Measurements from ENCODE around the gene USP22. TPM values are rescaled to one million over a fixed set of nuclear protein-coding genes. Genes with fewer than 3 reads are reported as not detected.

USP22 gene
- total RNA-seq, 1 donor from 2014 or later: 181 TPM

DNA sequence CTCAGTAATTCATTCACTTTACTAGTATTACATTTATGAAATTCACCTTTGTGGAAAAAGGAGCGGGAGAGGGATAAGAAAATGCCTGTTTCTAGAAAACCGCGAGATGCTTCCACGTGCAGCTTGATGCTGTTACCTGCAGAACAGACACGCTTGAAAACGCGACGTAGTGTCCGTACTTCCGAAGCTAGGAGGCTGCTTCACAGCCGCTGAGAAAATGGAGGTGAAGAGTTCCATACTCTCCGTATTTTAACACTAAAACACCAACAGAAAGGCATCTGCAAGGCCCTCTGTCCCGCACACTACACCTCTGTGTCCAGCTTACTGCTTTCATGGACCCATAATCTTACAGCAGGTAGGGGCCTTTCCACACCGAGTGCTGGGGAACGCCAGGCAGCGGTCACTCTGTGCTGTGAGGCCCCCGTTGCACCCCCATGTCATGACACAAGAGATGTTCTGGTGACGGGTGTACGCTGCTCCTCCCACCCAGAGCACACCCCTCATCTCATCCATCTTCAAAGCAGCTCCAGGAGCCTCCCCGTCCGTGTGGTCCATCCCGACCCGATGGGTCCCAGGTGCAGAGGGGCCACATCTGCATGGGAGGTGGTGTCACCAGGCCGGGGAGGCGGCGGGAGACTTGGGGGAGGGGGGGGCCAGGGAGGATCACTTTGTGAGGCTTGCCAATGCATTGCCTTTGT is 40.4 kb downstream of the USP22 start:
- no peak for DNase-seq (ENCODE audit: low read depth in 2 of 2)

- DNase-seq (ENCODE audit: low read depth in 2 of 2): no peak
These were observed 41.0 kb downstream of the USP22 start for GRCh38 chr17:21001813-21002221.

GRCh38 chr17:21001111-21001812 is 41.5 kb downstream of the USP22 start:
- DNase-seq (ENCODE audit: low read depth in 2 of 2): no peak

DNA sequence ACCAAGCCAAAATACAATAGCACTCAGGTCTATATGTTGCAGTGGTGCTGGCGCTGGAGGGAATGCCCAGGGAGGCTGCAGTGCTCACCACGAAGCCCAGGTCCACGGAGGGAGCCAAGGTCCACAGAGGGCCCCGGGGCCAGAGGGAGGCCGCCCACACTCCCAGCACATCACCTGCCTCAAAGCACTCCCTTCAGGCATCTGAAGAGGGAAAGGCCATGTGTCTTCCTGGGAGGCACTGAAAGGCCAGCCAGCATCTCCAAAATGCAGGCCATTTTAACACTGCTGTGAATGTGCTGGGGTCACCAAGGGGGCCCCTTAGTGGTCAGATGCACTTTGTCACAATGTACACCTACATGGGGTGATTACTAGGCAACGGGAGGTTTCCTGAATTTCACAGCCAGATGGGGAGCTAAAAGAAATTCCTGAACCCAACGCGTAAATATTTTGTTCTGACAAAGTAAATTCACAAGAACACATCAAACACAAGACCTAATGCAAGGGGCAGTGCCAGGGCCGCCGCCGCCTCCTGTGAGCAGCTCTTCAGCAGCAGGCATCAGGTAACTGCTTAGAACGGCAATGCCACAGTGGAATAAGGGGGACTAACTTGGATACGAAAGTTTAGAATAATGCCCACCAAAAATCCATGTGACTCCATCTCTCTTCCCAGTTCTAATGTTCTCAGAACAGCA is 42.8 kb downstream of the USP22 start:
- no peak for DNase-seq (ENCODE audit: low read depth in 2 of 2)

DNA sequence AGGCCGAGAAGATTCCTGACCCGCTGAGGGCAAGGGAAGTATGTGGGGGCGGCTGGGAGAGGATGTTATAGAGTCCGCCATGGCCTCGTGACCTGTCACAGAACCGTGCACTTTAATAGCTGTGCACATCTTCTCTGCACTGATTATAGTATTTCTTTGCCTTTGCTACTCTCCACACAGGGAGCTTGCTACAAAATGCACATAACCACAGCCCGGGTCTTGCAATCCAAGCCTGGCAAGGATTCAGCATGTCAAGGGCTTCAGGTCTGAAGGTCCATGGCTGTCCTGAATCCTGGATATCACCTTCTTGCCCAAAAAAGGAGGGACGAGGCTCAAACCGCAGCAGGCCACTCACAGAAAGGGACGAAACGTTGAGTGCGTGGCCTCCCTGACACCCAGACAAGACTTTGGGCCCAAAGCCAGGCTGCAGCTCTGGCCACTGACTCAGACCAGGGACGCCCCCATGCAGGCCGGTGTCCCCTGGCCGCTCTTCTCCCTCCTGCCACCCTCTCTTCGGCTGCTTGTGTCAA is 43.7 kb downstream of the USP22 start:
- DNase-seq (ENCODE audit: low read depth in 2 of 2): no peak

- no peak for DNase-seq (ENCODE audit: low read depth in 2 of 2)
These were observed 44.2 kb downstream of the USP22 start for GRCh38 chr17:20998571-20999043.

DNA sequence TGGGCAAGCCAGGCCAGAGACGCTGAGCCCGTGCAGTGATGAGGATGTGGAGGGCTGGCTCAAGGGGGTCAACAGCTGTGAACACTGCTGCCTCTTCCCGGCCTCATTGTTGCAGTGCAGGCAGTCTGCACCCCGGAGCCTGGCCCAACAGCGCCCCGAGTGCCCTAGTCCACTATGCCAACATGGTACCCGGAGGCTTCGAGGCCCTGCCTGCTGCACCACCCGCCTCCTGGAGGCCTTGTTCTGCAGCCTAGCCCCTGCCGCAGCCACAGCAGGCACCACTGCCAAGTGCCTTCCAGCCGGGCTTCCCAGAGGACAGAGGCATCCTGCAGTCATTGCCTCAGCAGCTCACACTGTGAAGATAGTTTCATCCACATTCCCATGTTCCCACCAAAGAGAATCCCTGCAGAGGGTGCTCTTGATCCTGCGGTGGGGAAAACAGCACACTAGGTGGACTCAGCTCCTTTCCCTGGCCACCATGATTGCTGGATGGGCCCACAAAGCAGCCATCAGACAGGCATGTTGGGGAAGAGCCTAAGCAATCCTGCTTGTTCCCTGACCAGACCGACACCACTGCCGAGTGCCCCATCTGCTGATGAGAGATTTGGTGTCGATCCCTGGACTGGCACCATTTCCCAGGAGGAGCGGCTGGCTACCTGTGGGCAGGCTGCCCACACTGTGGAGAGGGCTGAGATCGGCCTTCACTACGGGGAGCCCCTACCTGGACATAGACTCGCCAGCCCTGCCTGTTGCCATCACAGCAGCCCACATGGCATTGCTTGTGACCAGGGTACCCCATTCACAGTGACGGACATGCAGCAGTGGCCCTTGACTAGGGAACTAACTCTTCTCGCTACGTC is 44.9 kb downstream of the USP22 start:
- no peak for DNase-seq (ENCODE audit: low read depth in 2 of 2)

DNA sequence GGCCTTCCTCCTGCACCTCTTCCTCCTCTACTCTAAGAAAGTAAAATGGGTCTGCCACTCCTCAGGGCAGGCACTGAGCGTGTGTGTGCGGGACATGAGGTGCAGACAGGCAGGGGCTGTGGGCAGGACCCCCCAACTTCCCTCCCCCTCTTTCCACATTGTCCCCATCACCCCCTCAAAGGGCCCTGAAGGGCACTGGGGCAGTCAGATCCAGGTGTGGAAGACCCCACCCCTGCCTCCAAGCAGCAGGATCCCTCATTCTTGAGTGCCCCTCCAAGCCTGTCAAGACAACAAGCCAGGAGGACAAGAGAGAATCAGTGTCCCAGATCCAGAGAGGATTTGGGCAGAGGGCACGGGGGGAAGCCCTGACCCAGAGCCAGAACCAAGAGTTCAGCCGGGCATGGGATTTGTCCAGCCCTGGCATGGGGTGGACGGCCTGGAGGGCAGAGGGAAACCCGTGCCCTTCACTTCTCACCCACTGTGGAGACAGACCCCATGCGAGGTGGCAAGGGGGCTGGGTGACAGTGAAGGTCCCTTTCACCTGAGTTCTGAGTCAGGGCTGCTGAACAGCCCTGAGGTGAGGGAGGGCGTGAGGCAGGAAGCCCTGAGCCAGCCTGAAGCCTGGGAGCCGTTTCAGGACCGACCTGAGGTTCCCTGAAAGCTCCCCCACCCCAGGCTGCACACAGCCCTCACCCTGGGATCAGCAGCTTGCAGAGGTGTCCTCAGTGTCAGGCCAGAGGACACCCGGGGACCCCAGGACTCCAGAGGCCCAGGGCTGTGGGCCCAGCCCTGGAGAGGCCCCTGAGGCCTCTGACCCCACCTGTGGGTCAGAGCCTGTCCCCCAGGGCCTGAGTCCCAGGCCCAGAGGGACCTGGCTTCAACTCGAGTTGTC is 45.8 kb downstream of the USP22 start:
- DNase-seq (ENCODE audit: low read depth in 2 of 2): no peak

- DNase-seq (ENCODE audit: low read depth in 2 of 2): no peak
These were observed 46.7 kb downstream of the USP22 start for GRCh38 chr17:20995873-20996723.

GRCh38 chr17:20995164-20995872 is 47.5 kb downstream of the USP22 start:
- DNase-seq (ENCODE audit: low read depth in 2 of 2): no peak

DNA sequence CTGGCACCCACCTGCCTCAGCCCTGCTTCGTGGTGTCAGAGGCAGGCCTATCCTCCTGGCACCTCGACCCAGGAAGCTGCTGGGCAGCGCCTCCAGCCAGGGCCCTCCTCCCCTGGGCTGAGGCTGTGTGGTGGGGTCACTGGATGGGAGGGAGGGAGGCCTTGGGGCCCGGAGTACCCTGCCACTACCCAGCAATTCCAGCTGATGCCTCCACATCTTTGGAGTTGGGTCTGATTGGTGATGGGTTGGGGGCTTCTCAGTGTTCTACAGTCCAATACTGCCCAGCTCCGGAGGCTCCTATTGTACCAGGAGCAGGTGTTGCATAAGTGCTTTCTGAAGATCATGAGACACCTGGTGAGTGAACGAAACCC is 48.0 kb downstream of the USP22 start:
- no peak for DNase-seq (ENCODE audit: low read depth in 2 of 2)

DNA sequence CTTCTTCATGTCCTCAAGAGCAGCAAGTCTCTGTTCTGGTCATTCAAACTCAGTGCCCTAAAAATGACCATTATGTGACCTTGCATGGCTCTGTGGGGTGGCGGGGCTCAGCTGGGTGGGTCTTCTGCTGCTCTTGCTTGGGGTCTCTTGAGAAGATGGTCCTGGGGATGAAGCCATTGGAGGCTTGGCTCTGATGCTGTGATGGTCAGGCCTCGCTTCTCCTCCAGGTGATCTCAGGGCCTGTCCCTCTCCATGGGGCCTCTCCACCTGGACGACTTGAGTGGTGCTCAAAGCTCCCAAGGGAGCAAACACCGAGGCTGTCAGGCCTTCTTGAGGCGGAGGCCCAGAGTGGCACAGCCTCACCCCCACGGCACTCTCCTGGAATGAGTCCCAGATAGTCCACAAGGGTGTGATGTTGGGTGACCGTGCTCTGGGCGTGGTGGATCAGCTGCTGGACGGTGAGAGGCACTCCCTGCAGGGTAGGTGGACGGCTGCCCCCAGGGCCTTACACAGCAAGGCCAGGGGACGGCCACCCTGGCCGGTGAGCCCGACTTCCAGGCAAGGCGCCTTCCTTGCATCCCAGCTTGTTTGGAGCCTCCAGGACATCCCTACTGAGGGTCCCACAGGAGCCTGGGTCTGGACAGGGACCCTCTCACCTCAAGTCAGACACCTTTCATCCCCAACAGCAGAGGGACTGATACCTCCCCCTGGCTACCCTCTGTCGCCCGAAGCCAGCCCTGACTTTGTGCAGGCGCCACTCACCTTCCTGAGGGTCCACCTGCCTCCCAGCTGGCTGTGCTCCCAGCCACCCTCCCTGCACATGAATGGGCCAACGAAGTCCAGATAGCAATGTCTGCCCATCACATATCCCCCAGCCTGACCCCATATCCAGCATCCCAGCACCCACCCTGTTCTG is 48.7 kb downstream of the USP22 start:
- no peak for DNase-seq (ENCODE audit: low read depth in 2 of 2)

GRCh38 chr17:20992987-20993862 is 49.6 kb downstream of the USP22 start:
- peak; percentile 65 to 80 for DNase-seq (ENCODE audit: low read depth in 2 of 2)

DNA sequence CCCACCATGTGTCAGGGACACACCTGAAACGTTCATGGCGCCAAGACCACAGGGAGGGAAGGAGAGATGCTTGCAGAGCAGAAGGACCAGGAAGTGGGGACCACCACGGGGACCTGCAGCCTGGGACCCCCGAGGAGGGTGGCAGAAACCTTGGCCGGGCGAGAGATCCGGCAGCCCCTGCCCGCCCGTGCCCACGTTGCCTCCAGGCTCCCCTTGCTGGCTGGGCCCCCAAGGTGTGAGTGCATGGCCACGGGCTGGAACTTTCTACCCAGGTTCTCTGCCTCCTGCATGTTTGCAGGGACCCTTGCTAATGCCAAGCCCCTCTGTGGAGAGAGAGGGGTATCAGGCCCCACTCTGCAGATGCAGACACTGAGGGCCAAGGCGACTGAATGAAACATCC is 50.4 kb downstream of the USP22 start:
- no peak for DNase-seq (ENCODE audit: low read depth in 2 of 2)

GRCh38 chr17:20991276-20992037 is 51.4 kb downstream of the USP22 start:
- no peak for DNase-seq (ENCODE audit: low read depth in 2 of 2)
